Natural killer cell treated with Interleukin-12 subunit alpha and Interleukin-12 subunit beta and Interleukin-15 and Interleukin-18, amount 100 ng/mL, for 72 hours (primary cell): ENCODE measurements around the gene RAMP1. TPM values are rescaled to one million over a fixed set of nuclear protein-coding genes. Genes with fewer than 3 reads are reported as not detected.

Source experiments
- ATAC-seq, 2 donors: fragments of 150-1000 bp; cut with Tn5 transposase in 1 of 2; sonication (Bioruptor Pico), chemical (Tn5 transposase) in 1 of 2; 2 replicates each; pipeline ENCODE4 v1.10.0; 2021
- DNase-seq: peaks from one replicate; pipeline ENCODE4 v3.0.0; 2022; ENCODE audit warnings: low spot score
- H3K27ac Mint-ChIP-seq, 2 donors: 1 replicate in 1 of 2; 2 replicates in 1 of 2; pipeline ENCODE4 v1.8.0; 2022; ENCODE audit warnings: mixed read lengths in 2 of 2, mild to moderate bottlenecking in 1 of 2, moderate library complexity in 1 of 2
- H3K27me3 Mint-ChIP-seq, 2 donors: 1 replicate in 1 of 2; 2 replicates in 1 of 2; pipeline ENCODE4 v1.8.0; 2022; ENCODE audit warnings: mixed read lengths in 2 of 2
- H3K36me3 Mint-ChIP-seq: one replicate; pipeline ENCODE4 v1.8.0; 2022; ENCODE audit warnings: mixed read lengths
- H3K4me1 Mint-ChIP-seq, 2 donors: 1 replicate in 1 of 2; 2 replicates in 1 of 2; pipeline ENCODE4 v1.8.0; 2022; ENCODE audit warnings: low read depth in 2 of 2, mixed read lengths in 2 of 2, mild to moderate bottlenecking in 1 of 2
- H3K4me3 Mint-ChIP-seq: one replicate; pipeline ENCODE4 v1.8.0; 2022; ENCODE audit warnings: mixed read lengths
- H3K9me3 Mint-ChIP-seq: 2 replicates; pipeline ENCODE4 v1.8.0; 2022; ENCODE audit warnings: mixed read lengths
- total RNA-seq, 2 donors: library from RNA; stranded (reverse); gene quantifications; one replicate each; pipeline ENCODE4 v1.2.3, GENCODE V29; 2022

Gene RAMP1
- total RNA-seq, 2 donors from 2014 or later, result 1.5 to 7.4 TPM

DNA sequence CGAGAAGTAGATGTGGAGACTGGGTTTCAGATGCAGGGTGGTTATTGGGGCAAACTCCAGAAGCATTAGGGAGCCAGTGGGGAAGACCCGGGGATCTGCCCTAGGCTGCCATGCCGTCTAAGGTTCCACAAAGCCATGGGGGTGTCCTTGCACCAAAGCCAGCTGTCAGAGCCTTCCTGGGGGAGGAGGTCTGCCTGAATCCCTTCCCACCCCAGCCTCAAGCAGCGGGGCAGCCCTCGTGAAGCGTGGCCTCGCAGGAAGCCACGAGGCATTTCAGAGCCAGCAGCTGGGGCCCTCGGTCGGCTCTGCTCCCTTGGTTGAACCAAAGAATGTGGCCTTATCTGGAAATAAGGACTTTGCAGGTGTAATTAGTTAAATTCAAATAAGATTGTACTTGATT lies 56.2 kb downstream of the RAMP1 start:
- no peak overlapping the region for H3K27ac Mint-ChIP-seq
- peaks cover 2% of the 10 kb centered on the region for H3K36me3 Mint-ChIP-seq
- ATAC-seq (no peak), DNase-seq (no peak)
- H3K4me3 Mint-ChIP-seq, result no peak overlapping the region
- no peaks in the 10 kb centered on the region for H3K9me3 Mint-ChIP-seq
- no peaks in the 10 kb centered on the region for H3K27me3 Mint-ChIP-seq
- H3K4me1 Mint-ChIP-seq, result peaks cover 7 to 15% of the 10 kb centered on the region in 2 donors

DNA sequence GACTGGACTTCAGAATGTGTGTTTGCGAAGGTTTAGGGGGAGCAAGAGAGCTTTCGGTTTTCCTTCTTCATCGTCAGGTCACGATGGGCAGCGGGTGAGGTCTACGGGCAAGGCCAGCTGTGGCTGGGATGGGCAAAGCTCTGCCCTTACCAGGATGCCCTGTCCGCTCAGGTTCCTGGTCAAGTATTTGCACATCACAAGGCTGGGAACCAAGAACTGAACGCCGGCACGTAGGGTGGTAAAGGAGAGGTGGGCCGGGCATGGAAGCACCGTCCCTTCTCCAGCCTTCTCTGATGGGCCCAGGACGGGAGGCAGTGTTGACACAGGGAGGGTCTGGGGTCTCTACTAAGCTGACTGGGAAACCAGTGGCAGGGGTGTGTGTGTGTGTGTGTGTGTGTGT lies 56.9 kb downstream of the RAMP1 start:
- no peaks in the 10 kb centered on the region for H3K9me3 Mint-ChIP-seq
- DNase-seq (no peak), ATAC-seq (no peak)
- no peak overlapping the region for H3K27ac Mint-ChIP-seq
- no peaks in the 10 kb centered on the region for H3K36me3 Mint-ChIP-seq
- H3K4me1 Mint-ChIP-seq, result peaks cover 5 to 12% of the 10 kb centered on the region in 2 donors
- no peak overlapping the region for H3K4me3 Mint-ChIP-seq
- no peaks in the 10 kb centered on the region for H3K27me3 Mint-ChIP-seq

DNA sequence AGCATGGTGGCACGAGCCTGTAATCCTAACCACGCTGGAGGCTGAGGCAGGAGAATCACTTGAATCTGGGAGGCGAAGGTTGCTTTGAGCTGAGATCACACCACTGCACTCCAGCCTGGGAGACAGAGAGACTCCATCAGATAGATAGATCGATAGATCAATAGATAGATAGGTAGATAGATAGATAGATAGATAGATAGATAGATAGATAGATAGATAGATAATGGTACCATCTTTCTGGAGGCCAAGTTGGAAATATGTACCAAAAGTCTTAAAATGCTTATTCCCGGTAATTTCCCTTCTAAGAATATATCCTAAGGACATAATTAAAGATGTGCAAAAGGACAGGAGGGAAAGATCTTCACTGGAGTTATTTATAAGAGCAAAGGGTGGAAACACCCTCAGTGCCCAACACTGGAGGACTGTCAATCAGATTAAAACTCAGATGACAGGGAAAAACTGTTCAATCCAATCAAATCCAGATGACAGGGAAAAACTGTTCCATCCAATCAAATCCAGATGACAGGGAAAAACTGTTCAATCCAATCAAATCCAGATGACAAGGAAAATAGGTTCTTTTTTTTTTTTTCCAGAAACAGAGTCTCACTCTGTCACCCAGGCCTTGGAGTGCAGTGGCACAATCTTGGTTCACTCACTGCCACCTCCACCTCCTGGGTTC lies 58.4 kb downstream of the RAMP1 start:
- DNase-seq (no peak), ATAC-seq (no peak)
- no peak overlapping the region for H3K4me3 Mint-ChIP-seq
- no peaks in the 10 kb centered on the region for H3K27me3 Mint-ChIP-seq
- no peak overlapping the region for H3K27ac Mint-ChIP-seq
- no peaks in the 10 kb centered on the region for H3K9me3 Mint-ChIP-seq
- peaks cover 8 to 16% of the 10 kb centered on the region in 2 donors for H3K4me1 Mint-ChIP-seq
- no peaks in the 10 kb centered on the region for H3K36me3 Mint-ChIP-seq

DNA sequence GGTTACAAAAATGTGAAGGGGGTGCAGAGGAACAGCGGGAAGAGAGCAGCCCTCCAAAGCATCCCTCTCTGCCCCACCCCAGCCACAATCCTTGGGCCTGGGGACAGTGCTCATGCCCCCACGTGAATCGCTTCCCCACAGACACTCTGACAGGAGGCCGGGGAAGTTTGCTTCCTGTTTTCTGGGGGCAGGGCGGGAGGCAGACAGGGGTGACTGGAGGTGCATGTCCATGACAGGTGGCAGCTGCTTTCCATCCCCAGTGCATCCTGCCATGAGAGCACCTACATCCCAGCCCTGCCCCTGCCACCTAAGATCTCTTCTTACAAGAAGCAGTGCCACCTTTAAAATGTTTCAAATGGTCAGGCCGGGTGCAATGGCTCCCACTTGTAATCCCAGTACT lies 60.2 kb downstream of the RAMP1 start:
- no peak for ATAC-seq
- no peak overlapping the region for H3K4me3 Mint-ChIP-seq
- no peaks in the 10 kb centered on the region for H3K9me3 Mint-ChIP-seq

DNA sequence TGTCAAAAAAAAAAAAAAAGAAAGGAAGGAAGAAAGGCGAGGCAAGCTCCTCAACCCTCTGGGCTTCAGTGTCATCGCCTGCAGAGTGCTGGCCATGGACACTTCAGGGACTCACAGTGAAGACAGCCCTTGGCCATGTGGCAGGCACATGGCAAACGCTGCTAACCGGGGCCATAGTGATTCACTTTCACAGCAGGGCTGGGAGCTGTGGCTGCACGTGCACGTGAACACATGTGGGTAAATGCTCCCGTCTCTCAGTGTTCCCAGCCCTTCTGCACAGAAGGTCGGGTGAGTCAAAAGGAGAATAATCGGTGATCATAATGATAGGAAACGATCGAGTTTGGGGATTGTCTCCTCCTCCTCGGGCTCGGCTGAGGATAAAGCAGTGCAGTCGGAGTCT lies 61.2 kb downstream of the RAMP1 start:
- Mint-ChIP-seq H3K9me3 (no peaks in the 10 kb centered on the region), H3K36me3 (no peaks in the 10 kb centered on the region), H3K27me3 (no peaks in the 10 kb centered on the region), H3K27ac (no peak overlapping the region), H3K4me1 (peaks cover 15 to 23% of the 10 kb centered on the region in 2 donors), H3K4me3 (no peak overlapping the region)
- DNase-seq (no peak), ATAC-seq (no peak)

More for the DNA sequence above, 60.2 kb downstream of the RAMP1 start:
- Mint-ChIP-seq H3K27ac (no peak overlapping the region), H3K4me1 (peaks cover 13 to 21% of the 10 kb centered on the region in 2 donors), H3K36me3 (no peaks in the 10 kb centered on the region), H3K27me3 (no peaks in the 10 kb centered on the region)
- no peak for DNase-seq

DNA sequence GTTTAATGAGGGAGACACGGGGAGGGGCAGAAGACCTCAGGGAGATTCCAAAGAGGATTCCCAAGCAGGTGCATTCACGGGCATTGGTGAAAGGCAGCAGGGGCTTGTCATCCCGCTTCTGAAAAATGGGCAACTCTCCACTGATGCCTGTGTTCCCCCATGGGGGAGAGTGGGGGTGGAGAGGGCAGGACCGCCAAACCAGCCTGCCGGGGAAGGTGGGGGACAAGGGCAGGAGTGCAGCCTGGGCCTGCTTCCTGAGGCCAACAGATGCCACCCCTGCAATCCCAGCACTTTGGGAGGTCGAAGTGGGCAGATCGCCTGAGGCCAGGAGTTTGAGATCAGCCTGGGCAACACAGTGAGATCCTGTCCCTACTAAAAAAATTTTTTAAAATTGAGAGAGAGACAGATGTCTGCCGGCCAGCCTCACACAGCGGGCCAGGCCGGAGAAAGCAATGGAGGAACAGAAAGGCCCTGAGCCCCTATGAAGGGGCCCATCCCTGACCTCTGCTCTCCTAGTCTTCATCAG lies 62.6 kb downstream of the RAMP1 start:
- Mint-ChIP-seq H3K9me3 (no peaks in the 10 kb centered on the region), H3K4me3 (peak overlapping the region; percentile 23), H3K36me3 (no peaks in the 10 kb centered on the region), H3K27me3 (no peaks in the 10 kb centered on the region), H3K27ac (no peak overlapping the region), H3K4me1 (peaks cover 21 to 26% of the 10 kb centered on the region in 2 donors)
- ATAC-seq (no peak), DNase-seq (no peak)

DNA sequence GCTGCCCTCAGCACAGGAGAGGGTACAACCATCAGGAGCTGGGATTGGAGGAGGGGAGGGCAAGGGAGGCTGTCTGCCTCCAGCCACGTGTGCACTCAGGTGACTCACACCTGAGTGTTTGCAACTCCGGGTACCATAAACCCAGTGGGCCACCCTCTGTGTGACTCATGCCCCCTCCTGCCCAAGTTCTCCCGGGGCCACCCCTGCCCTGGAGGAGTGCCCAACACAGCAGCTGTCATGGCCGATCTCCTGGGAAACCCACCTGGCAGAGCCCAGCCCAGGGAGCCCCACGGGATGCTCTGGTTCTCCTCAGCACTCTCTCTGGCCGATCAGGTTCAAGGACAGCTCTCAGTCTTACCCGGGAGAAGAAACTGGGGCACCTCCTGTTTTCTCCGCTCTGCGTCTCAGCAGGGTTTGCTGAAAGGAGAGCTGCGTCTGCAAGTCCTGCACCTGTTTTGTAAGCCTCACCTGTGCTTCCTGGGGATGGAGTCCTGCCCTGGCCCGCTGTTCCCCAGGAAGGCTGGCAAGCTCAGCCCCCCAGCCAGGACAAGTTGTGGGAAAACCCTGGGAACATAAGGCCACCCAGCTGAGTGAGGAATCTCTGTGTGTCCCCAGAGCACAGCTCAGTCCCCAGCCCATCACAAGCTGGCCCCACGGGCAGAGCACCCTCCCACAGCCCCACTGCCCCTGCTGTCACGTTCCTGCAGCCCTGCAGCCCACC lies 63.4 kb downstream of the RAMP1 start:
- Mint-ChIP-seq H3K4me3 (peak overlapping the region; percentile 76), H3K27ac (no peak overlapping the region), H3K4me1 (peaks cover 21 to 27% of the 10 kb centered on the region in 2 donors), H3K36me3 (no peaks in the 10 kb centered on the region), H3K9me3 (no peaks in the 10 kb centered on the region), H3K27me3 (no peaks in the 10 kb centered on the region)
- DNase-seq (no peak), ATAC-seq (no peak)

DNA sequence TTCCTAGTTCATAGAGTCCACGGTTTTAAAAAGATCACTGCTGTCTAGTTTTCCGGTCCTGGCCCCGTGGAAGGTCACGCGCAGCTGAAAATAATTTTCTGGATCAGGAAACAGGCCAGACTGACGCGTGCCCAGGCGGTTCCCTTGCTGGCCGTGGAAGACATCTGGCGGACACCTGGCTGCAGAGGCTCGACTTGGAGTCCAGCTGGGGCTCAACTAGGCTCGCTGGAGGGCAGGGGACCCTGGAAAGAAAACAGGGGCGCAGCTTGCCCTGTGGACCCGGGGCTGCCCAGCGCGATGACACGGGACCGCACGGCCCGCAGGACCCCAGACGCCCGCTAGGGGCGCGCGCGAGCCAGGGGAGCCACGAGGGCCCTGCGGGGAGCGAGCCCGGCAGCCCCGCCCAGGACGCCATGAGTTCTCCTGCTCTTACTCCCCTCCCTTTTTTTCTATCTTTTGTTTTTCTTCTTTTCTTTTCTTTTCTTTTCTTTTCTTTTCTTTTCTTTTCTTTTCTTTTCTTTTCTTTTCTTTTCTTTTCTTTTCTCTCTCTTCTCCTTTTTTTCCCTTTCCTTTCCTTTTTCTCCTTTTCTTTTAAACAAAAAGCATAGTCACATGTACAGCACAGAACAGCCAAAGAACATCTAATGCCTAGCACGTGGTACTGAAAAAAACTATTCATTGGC lies 64.2 kb downstream of the RAMP1 start:
- H3K36me3 Mint-ChIP-seq, result no peaks in the 10 kb centered on the region
- no peaks in the 10 kb centered on the region for H3K27me3 Mint-ChIP-seq
- H3K27ac Mint-ChIP-seq, result peak overlapping the region; percentile 56 to 79
- H3K9me3 Mint-ChIP-seq, result no peaks in the 10 kb centered on the region
- peaks cover 21 to 29% of the 10 kb centered on the region in 2 donors for H3K4me1 Mint-ChIP-seq
- H3K4me3 Mint-ChIP-seq, result peak overlapping the region; percentile 76
- peak; percentile 86 for DNase-seq
- peak; percentile 99 for ATAC-seq

DNA sequence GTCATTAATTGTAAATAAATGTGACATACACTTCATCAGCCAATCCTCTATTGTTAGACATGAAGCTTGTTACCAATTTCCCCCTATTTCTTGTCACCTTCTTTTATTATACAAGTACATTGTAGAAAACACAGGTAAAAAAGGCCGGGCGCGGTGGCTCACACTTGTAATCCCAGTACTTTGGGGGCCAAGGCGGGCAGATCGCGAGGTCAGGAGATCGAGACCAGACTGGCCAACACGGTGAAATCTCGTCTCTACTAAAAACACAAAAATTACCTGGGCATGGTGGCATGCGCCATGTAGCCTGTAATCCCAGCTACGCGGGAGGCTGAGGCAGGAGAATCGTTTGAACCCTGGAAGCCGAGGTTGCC lies 64.7 kb downstream of the RAMP1 start:
- Mint-ChIP-seq H3K27ac (peak overlapping the region; percentile 56 to 79), H3K4me1 (peaks cover 21 to 27% of the 10 kb centered on the region in 2 donors), H3K9me3 (no peaks in the 10 kb centered on the region), H3K27me3 (no peaks in the 10 kb centered on the region), H3K36me3 (no peaks in the 10 kb centered on the region), H3K4me3 (peak overlapping the region; percentile 76)
- DNase-seq, result no peak
- no peak for ATAC-seq

DNA sequence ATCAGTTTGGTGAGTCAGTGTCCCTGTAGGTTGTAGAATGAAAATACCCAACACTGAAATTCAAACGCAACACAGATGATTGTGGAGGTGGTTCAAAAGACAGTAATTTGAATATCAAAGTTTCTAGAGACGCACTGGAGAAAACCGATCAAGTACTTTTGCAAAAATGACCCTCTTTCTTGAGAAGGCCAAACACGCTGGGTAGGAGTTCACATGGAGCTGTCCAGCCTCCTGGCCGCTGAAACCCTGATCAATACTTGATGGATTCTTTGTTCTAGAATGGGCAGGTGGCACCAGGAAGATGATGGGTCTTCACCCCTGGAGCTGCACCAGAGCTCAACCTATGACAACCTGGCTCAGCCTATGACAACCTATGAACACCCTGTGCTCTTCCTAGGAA lies 67.7 kb downstream of the RAMP1 start:
- H3K36me3 Mint-ChIP-seq, result no peaks in the 10 kb centered on the region
- no peaks in the 10 kb centered on the region for H3K9me3 Mint-ChIP-seq
- DNase-seq (no peak), ATAC-seq (no peak)
- H3K27me3 Mint-ChIP-seq, result no peaks in the 10 kb centered on the region
- peaks cover 18 to 21% of the 10 kb centered on the region in 2 donors for H3K4me1 Mint-ChIP-seq
- no peak overlapping the region for H3K27ac Mint-ChIP-seq
- no peak overlapping the region for H3K4me3 Mint-ChIP-seq

DNA sequence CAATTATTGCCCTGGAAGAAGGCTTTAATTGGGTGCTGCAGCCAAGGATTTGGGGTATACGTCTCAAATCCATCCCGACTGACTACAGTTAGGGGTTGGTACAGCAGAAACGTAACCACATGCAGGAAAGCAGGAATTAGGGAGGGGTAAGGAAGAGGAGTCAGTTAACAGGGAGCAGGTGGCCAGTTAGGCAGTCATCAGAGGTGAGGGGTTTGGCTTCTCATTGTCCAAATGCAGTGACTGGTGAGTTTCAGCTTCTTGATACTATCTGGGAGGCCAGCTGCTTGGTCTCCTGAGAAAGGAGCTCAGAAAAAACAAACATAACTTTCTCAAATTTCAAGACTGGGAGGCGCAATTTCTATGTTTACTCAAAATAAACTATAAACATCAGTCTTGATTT lies 68.6 kb downstream of the RAMP1 start:
- Mint-ChIP-seq H3K27me3 (no peaks in the 10 kb centered on the region), H3K4me1 (peaks cover 18 to 21% of the 10 kb centered on the region in 2 donors), H3K4me3 (no peak overlapping the region), H3K27ac (no peak overlapping the region), H3K36me3 (no peaks in the 10 kb centered on the region), H3K9me3 (no peaks in the 10 kb centered on the region)
- DNase-seq (no peak), ATAC-seq (no peak)

DNA sequence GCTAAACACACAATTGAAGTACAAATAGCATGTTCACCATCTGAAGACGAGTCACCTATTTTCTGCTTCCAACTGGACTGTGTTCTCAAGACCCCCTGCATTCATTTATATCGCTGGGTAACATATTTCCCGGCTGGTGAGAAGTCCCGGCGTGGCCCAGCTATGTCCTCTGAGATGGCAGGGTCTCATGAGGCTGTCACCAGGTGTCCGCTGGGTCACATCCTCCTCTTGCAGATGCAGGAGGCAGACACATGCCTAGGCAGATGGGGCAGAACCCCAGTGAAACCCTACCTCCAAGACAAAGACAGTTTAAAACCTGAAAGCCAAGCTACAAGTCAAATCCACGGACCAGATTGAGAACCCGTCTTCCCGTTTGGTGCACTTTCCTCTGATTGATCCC lies 70.6 kb downstream of the RAMP1 start:
- no peaks in the 10 kb centered on the region for H3K36me3 Mint-ChIP-seq
- no peak overlapping the region for H3K4me3 Mint-ChIP-seq
- DNase-seq (no peak), ATAC-seq (no peak)
- H3K9me3 Mint-ChIP-seq, result no peaks in the 10 kb centered on the region
- peaks cover 10 to 25% of the 10 kb centered on the region in 2 donors for H3K4me1 Mint-ChIP-seq
- H3K27ac Mint-ChIP-seq, result peak overlapping the region in 1 of 2 donors; percentile 41
- no peaks in the 10 kb centered on the region for H3K27me3 Mint-ChIP-seq

DNA sequence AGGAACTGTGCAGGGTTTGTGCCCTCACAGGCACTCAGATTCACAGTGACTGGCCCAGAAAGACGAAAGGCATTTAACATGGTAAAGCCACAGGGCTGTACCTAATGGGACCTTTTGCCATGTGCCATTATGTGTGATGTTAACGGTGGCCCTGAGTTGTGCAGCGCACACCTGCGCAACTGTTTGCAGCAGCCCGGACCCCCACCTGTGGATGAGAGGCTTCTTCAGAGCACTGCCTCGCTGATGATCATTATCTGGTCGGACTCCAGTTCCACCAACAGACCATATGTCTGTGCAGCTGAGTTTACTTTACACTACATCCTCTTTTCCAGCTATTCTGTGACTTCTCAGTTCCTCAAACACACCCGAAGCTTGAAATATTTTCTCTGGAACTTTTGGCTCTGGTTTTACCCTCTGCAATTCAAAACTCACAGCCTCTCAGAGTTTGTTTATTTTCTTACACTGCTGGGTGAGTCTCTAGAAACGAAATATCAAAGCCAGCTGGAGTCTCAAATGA lies 71.8 kb downstream of the RAMP1 start:
- Mint-ChIP-seq H3K36me3 (no peaks in the 10 kb centered on the region), H3K4me1 (peaks cover under 1 to 23% of the 10 kb centered on the region in 2 donors), H3K9me3 (no peaks in the 10 kb centered on the region), H3K4me3 (no peak overlapping the region), H3K27me3 (no peaks in the 10 kb centered on the region), H3K27ac (no peak overlapping the region)
- DNase-seq, result no peak
- ATAC-seq, result peak in 1 of 2 donors; percentile 11

DNA sequence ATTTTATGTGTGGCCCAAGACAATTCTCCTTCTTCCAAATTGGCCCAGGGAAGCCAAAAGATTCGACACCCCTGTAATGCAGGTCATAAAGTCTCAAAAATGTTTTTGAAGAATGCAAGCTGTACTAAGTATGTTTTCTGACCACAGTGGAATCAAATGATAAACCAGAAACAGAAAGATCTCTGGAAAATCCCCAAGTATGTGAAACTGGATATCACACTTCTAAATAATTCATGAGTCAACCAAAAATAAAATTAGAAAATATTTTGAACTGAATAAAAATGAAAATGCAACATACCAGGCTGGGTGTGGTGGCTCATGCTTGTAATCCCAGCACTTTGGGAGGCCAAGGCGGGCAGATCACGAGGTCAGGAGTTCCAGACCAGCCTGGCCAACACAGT lies 73.3 kb downstream of the RAMP1 start:
- no peaks in the 10 kb centered on the region for H3K27me3 Mint-ChIP-seq
- peaks cover 0 to 21% of the 10 kb centered on the region in 2 donors for H3K4me1 Mint-ChIP-seq
- H3K4me3 Mint-ChIP-seq, result no peak overlapping the region
- no peak overlapping the region for H3K27ac Mint-ChIP-seq
- no peaks in the 10 kb centered on the region for H3K36me3 Mint-ChIP-seq
- DNase-seq (no peak), ATAC-seq (peak in 1 of 2 donors; percentile 61)
- H3K9me3 Mint-ChIP-seq, result no peaks in the 10 kb centered on the region
